Mesenchymal stem cell (in vitro differentiated cells and primary cell): ENCODE data around the gene NTHL1.
A peak's percentile ranks its signal among the peaks of the same experiment; 100 is the strongest.

ENCODE experiments used
- DNase-seq: peaks from one replicate; pipeline ENCODE4 v3.0.0-alpha.2; 2013
- H2AFZ ChIP-seq: one replicate; pipeline ENCODE4 v1.6.1; 2013; ENCODE audit warnings: low read depth, mild to moderate bottlenecking, control low read depth, inconsistent platforms, low read length, moderate library complexity
- H2AK5ac ChIP-seq: 2 replicates; pipeline ENCODE4 v1.6.1; 2013; ENCODE audit warnings: low read length, moderate library complexity, mild to moderate bottlenecking, inconsistent platforms; ENCODE audit not compliant: severe bottlenecking
- H2BK120ac ChIP-seq: one replicate; pipeline ENCODE4 v1.6.1; 2013; ENCODE audit warnings: low read depth, mild to moderate bottlenecking, inconsistent platforms, low read length, moderate library complexity
- H2BK12ac ChIP-seq, 2 experiments: one replicate each; pipeline ENCODE4 v1.6.1; 2013; ENCODE audit warnings: inconsistent platforms in 2 of 2, low read length in 2 of 2, mild to moderate bottlenecking in 2 of 2, moderate library complexity in 2 of 2, control low read depth in 1 of 2
- H2BK15ac ChIP-seq: one replicate; pipeline ENCODE4 v1.6.1; 2013; ENCODE audit warnings: mild to moderate bottlenecking, low read depth, inconsistent platforms; ENCODE audit not compliant: poor library complexity, severe bottlenecking
- H2BK5ac ChIP-seq: 2 replicates; pipeline ENCODE4 v1.6.1; 2013; ENCODE audit warnings: low read depth, mild to moderate bottlenecking, low read length, control low read depth, inconsistent platforms; ENCODE audit not compliant: poor library complexity, severe bottlenecking
- H3K14ac ChIP-seq, 2 experiments: one replicate each; pipeline ENCODE4 v1.6.1; 2013; ENCODE audit warnings: inconsistent platforms in 2 of 2, low read length in 2 of 2, control low read depth in 1 of 2, mild to moderate bottlenecking in 1 of 2, moderate library complexity in 1 of 2
- H3K18ac ChIP-seq, 2 experiments: one replicate each; pipeline ENCODE4 v1.6.1; 2013; ENCODE audit warnings: inconsistent platforms in 2 of 2, low read length in 2 of 2, control low read depth in 1 of 2, low read depth in 1 of 2, mild to moderate bottlenecking in 1 of 2
- H3K23ac ChIP-seq, 2 experiments: one replicate each; pipeline ENCODE4 v1.6.1; 2013; ENCODE audit warnings: inconsistent platforms in 2 of 2, low read length in 2 of 2, mild to moderate bottlenecking in 2 of 2, moderate library complexity in 2 of 2, control low read depth in 1 of 2
- H3K27ac ChIP-seq: 2 replicates; pipeline ENCODE4 v1.5.1; 2013; ENCODE audit warnings: mild to moderate bottlenecking, moderate library complexity, low read length, control low read depth, inconsistent platforms; ENCODE audit not compliant: poor library complexity, severe bottlenecking
- H3K27me3 ChIP-seq, 2 experiments: 2 replicates each; pipeline versions ENCODE4 v1.6.1 to v1.7.0; 2013; ENCODE audit warnings: low read length in 2 of 2, mild to moderate bottlenecking in 2 of 2, moderate library complexity in 2 of 2, control low read depth in 1 of 2, inconsistent platforms in 1 of 2; ENCODE audit not compliant: control insufficient read depth in 1 of 2, insufficient read depth in 1 of 2
- H3K36me3 ChIP-seq, 2 experiments: 2 replicates each; pipeline versions ENCODE4 v1.6.1 to v1.7.0; 2013; ENCODE audit warnings: low read length in 2 of 2, control low read depth in 1 of 2, inconsistent platforms in 1 of 2, low read depth in 1 of 2, mild to moderate bottlenecking in 1 of 2; ENCODE audit not compliant: insufficient read depth in 2 of 2, control insufficient read depth in 1 of 2
- H3K4ac ChIP-seq, 2 experiments: one replicate each; pipeline ENCODE4 v1.6.1; 2013; ENCODE audit warnings: inconsistent platforms in 2 of 2, low read length in 2 of 2, mild to moderate bottlenecking in 2 of 2, moderate library complexity in 2 of 2, control low read depth in 1 of 2, low read depth in 1 of 2
- H3K4me1 ChIP-seq: 2 replicates; pipeline ENCODE4 v1.6.1; 2013; ENCODE audit warnings: low read depth, low read length, control low read depth; ENCODE audit not compliant: control insufficient read depth, insufficient read depth
- H3K4me2 ChIP-seq: 2 replicates; pipeline ENCODE4 v1.6.1; 2013; ENCODE audit warnings: low read length, mild to moderate bottlenecking, inconsistent platforms; ENCODE audit not compliant: poor library complexity, severe bottlenecking
- H3K4me3 ChIP-seq, 2 experiments: 2 replicates each; pipeline versions ENCODE4 v1.5.1 to v1.7.0; 2013; ENCODE audit warnings: low read length in 2 of 2, mild to moderate bottlenecking in 2 of 2, control low read depth in 1 of 2, low read depth in 1 of 2; ENCODE audit not compliant: insufficient read depth in 1 of 2
- H3K79me1 ChIP-seq: replicated peaks from 2 replicates; pipeline ENCODE4 v1.6.1; 2013; ENCODE audit warnings: mild to moderate bottlenecking, control low read depth, low read length, inconsistent platforms; ENCODE audit not compliant: poor library complexity, severe bottlenecking
- H3K9ac ChIP-seq: 2 replicates; pipeline ENCODE4 v1.7.0; 2013; ENCODE audit warnings: mild to moderate bottlenecking, low read length, moderate library complexity
- H3K9me3 ChIP-seq: 2 replicates; pipeline ENCODE4 v1.7.0; 2013; ENCODE audit warnings: mild to moderate bottlenecking, low read length; ENCODE audit not compliant: control insufficient read depth
- H4K8ac ChIP-seq: one replicate; pipeline ENCODE4 v1.6.1; 2013; ENCODE audit warnings: inconsistent platforms, mild to moderate bottlenecking, low read length, moderate library complexity
- H4K91ac ChIP-seq: one replicate; pipeline ENCODE4 v1.6.1; 2013; ENCODE audit warnings: mild to moderate bottlenecking, low read length, inconsistent platforms
- whole genome bisulfite sequencing: methylation state at CpG from one replicate; pipeline ENCODE4 v1.1.7; 2013; ENCODE audit warnings: mixed read lengths; 5-methylcytosine and 5-hydroxymethylcytosine counted together

The NTHL1 gene

DNA sequence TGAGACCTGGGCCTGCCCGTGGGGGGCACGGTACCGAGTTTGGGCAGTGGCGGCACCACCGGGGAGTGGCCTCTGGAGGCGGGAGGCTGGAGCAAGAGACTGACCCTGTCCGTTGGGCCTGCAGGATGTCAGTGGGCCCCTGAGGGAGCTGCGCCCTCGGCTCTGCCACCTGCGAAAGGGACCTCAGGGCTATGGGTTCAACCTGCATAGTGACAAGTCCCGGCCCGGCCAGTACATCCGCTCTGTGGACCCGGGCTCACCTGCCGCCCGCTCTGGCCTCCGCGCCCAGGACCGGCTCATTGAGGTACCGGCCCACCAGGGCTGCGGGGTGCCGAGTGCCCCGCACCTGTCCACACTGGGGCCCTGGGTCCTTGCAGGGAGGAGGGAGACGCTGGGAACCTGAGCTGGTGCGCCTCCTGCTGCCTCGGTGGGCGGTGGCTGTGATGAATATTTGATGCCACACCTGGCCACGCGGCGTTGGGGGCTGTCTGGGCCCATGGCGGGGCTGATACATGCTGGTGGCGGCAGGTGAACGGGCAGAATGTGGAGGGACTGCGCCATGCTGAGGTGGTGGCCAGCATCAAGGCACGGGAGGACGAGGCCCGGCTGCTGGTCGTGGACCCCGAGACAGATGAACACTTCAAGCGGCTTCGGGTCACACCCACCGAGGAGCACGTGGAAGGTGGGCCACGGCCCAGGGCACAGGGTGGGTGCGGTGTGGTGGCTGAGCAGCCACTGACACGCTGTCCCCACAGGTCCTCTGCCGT, 11.3 kb downstream of the NTHL1 start:
- Histone ChIP-seq H4K91ac (peak overlapping the region; percentile 99), H3K27me3 (no peaks in the 10 kb centered on the region), H3K36me3 (peaks cover 0 to 54% of the 10 kb centered on the region in 2 experiments), H3K18ac (peak overlapping the region; percentile 75 to 96), H3K4me3 (peak overlapping the region; percentile 7 to 49), H3K4me2 (no peak overlapping the region), H3K14ac (peak overlapping the region in 1 of 2 experiments; percentile 5), H3K9me3 (no peaks in the 10 kb centered on the region), H2BK120ac (peak overlapping the region; percentile 99), H2AK5ac (peak overlapping the region; percentile 37), H3K23ac (peak overlapping the region in 1 of 2 experiments; percentile 85), H2AFZ (no peak overlapping the region), H3K4me1 (peaks cover 90% of the 10 kb centered on the region), H3K79me1 (peaks cover 10% of the 10 kb centered on the region), H2BK5ac (peak overlapping the region; percentile 97), H2BK15ac (peak overlapping the region; percentile 97), H3K9ac (peak overlapping the region; percentile 77), H2BK12ac (peak overlapping the region; percentile 75 to 99), H3K4ac (peak overlapping the region; percentile 84 to 95), H4K8ac (peak overlapping the region; percentile 94), H3K27ac (peak overlapping the region; percentile 97)
- WGBS = 92% methylated on average over 47 of the region's 47 CpGs
- DNase-seq = no peak

DNA sequence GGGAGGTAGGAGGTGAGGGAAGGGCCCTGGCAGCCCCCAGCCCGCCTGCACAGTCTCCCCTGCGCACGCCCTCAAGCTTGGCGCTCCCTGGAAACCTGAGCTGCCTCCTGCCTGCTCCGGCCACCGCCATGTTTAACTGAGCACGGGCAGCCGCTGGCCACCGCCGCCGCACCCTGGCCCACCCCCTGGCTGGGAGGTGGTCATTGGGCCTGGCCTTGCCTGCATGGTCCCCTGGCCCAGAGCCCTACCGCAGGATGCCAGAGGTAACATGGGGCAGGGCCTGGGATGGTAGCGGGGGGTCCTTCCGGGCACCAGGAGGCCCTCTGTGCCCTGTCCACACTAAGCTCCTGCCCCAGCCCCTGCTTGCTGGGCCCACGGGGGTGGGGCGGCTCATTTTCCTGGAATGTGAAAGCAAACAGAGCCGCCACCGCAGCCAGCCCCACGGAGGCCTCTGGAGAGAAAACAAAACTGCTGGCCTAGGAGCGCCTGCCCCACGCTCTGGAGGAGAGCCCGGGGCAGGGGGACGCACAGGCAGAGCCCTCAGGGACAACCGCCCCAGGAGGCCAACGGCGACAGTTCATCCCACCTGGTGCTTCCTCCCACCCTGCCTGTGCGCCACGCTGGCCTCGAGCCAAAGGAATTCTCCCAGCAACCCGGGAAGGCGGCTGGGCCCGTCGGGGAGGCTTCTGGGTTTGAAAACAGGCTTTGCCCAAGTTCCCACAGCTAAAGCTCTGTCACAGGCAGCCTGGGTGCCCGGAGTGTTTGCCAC, 12.0 kb downstream of the NTHL1 start:
- Histone ChIP-seq H3K4ac (peak overlapping the region; percentile 95 to 100), H3K79me1 (peaks cover 12% of the 10 kb centered on the region), H4K91ac (peak overlapping the region; percentile 99), H3K18ac (peak overlapping the region; percentile 75 to 96), H2BK120ac (peak overlapping the region; percentile 99), H3K9me3 (no peaks in the 10 kb centered on the region), H2AFZ (peak overlapping the region; percentile 33), H3K23ac (peak overlapping the region in 1 of 2 experiments; percentile 85), H2BK12ac (peak overlapping the region; percentile 93 to 99), H3K4me2 (peak overlapping the region; percentile 49), H3K4me3 (peak overlapping the region; percentile 7 to 49), H3K36me3 (peaks cover 0 to 61% of the 10 kb centered on the region in 2 experiments), H2AK5ac (peak overlapping the region; percentile 59), H3K4me1 (peaks cover 88% of the 10 kb centered on the region), H3K27me3 (no peaks in the 10 kb centered on the region), H2BK5ac (peak overlapping the region; percentile 97), H3K9ac (peak overlapping the region; percentile 77), H4K8ac (peak overlapping the region; percentile 95), H2BK15ac (peak overlapping the region; percentile 97), H3K14ac (peak overlapping the region in 1 of 2 experiments; percentile 69), H3K27ac (peak overlapping the region; percentile 97)
- 51% methylated on average over 34 of the region's 34 CpGs for WGBS
- DNase-seq = peak; percentile 85

GRCh38 chr16:2034696-2035430, 12.8 kb downstream of the NTHL1 start:
- Histone ChIP-seq H3K4ac (peak overlapping the region; percentile 92 to 100), H3K27ac (peak overlapping the region; percentile 97), H3K4me1 (peaks cover 86% of the 10 kb centered on the region), H2BK12ac (peak overlapping the region; percentile 93 to 99), H2BK15ac (peak overlapping the region; percentile 31), H3K4me2 (peak overlapping the region; percentile 49), H3K9me3 (no peaks in the 10 kb centered on the region), H3K36me3 (peaks cover 0 to 64% of the 10 kb centered on the region in 2 experiments), H4K91ac (peak overlapping the region; percentile 99), H3K23ac (peak overlapping the region in 1 of 2 experiments; percentile 46), H3K9ac (peak overlapping the region; percentile 77), H2AK5ac (peak overlapping the region; percentile 59), H2BK5ac (peak overlapping the region; percentile 97), H2BK120ac (peak overlapping the region; percentile 83), H4K8ac (peak overlapping the region; percentile 95), H3K27me3 (no peaks in the 10 kb centered on the region), H3K4me3 (peak overlapping the region in 1 of 2 experiments; percentile 49), H2AFZ (peak overlapping the region; percentile 33), H3K18ac (peak overlapping the region; percentile 75 to 82), H3K14ac (peak overlapping the region in 1 of 2 experiments; percentile 82), H3K79me1 (peaks cover 15% of the 10 kb centered on the region)
- 91% methylated on average over 14 of the region's 17 CpGs for WGBS
- DNase-seq = no peak
